ENCODE data around the gene RNMT. TPM values are rescaled to one million over a fixed set of nuclear protein-coding genes. Genes with fewer than 3 reads are reported as not detected.

The RNMT gene
- total and polyA plus RNA-seq, 2 experiments from 2014 or later = 40.7 to 188 TPM

GRCh38 chr18:13796515-13796914, 70.0 kb downstream of the RNMT start (continued):
- TF ChIP-seq CTCF (conservative IDR thresholded peaks at IDR 0.05; ENCODE audit: low read depth in 2 of 2) (0 out of 4 replicates have a peak, but pooled peaks of 1 of the 2 experiments have one; percentile 4), POLR2AphosphoS5 (IDR thresholded peaks at IDR 0.05; ENCODE audit: low read depth) (no peak), ZNF114 (CRISPR knock-in tag; IDR thresholded peaks at IDR 0.05) (no peak), ETS1 (IDR thresholded peaks at IDR 0.05) (no peak), NANOG (IDR thresholded peaks at IDR 0.05; ENCODE audit: borderline replicate concordance) (no peak), EZH2phosphoT487 (IDR thresholded peaks at IDR 0.05; ENCODE audit: unreplicated experiment) (no peak)

DNA sequence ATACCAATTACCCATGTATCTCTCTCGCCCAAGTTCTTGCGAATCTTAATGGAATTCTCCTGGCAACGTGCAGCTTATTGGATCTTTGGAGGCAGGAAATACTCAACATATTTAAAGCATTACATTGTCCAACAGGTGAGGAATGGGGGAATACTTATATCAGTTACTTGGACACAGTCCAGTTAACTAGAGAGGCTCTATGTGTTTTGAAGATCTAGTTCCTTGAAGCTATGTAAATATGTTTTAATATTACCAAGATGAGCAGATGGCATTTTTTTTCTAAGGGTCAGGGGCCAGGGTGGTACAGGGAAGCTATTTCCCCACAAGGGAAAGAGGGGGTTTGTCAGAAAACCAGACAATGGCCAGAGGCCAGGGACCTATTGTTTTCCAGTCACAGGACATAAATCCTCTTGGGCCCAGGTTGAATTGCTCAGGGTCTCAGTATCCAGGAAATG, 70.7 kb downstream of the RNMT start:
- H3K27me3 Mint-ChIP-seq (ENCODE audit: insufficient read depth, low read depth, poor library complexity) = peaks cover 18% of the 10 kb centered on the region
- H3K4me3 Mint-ChIP-seq = no peak overlapping the region
- DNase-seq (ENCODE audit: low spot score) (no peak), ATAC-seq (no peak)
- no peak overlapping the region for H3K27ac ChIP-seq (ENCODE audit: low read depth)
- H3K4me1 Mint-ChIP-seq = peaks cover 29% of the 10 kb centered on the region
- H3K27me3 ChIP-seq (ENCODE audit: insufficient read depth) = peaks cover 14% of the 10 kb centered on the region
- H3K9me2 ChIP-seq (ENCODE audit: insufficient read depth) = no peaks in the 10 kb centered on the region
- no peaks in the 10 kb centered on the region for H3F3A ChIP-seq (replicated peaks; ENCODE audit: low read depth)
- no peak overlapping the region for H3K4me3 ChIP-seq
- TF ChIP-seq NANOG (IDR thresholded peaks at IDR 0.05; ENCODE audit: borderline replicate concordance) (no peak), EZH2phosphoT487 (IDR thresholded peaks at IDR 0.05; ENCODE audit: unreplicated experiment) (no peak), STAT1 (IDR thresholded peaks at IDR 0.05; ENCODE audit: unreplicated experiment) (no peak), ZNF331 (CRISPR knock-in tag; IDR thresholded peaks at IDR 0.05; ENCODE audit: low read depth) (no peak)
- TF ChIP-seq, protein P1, sequence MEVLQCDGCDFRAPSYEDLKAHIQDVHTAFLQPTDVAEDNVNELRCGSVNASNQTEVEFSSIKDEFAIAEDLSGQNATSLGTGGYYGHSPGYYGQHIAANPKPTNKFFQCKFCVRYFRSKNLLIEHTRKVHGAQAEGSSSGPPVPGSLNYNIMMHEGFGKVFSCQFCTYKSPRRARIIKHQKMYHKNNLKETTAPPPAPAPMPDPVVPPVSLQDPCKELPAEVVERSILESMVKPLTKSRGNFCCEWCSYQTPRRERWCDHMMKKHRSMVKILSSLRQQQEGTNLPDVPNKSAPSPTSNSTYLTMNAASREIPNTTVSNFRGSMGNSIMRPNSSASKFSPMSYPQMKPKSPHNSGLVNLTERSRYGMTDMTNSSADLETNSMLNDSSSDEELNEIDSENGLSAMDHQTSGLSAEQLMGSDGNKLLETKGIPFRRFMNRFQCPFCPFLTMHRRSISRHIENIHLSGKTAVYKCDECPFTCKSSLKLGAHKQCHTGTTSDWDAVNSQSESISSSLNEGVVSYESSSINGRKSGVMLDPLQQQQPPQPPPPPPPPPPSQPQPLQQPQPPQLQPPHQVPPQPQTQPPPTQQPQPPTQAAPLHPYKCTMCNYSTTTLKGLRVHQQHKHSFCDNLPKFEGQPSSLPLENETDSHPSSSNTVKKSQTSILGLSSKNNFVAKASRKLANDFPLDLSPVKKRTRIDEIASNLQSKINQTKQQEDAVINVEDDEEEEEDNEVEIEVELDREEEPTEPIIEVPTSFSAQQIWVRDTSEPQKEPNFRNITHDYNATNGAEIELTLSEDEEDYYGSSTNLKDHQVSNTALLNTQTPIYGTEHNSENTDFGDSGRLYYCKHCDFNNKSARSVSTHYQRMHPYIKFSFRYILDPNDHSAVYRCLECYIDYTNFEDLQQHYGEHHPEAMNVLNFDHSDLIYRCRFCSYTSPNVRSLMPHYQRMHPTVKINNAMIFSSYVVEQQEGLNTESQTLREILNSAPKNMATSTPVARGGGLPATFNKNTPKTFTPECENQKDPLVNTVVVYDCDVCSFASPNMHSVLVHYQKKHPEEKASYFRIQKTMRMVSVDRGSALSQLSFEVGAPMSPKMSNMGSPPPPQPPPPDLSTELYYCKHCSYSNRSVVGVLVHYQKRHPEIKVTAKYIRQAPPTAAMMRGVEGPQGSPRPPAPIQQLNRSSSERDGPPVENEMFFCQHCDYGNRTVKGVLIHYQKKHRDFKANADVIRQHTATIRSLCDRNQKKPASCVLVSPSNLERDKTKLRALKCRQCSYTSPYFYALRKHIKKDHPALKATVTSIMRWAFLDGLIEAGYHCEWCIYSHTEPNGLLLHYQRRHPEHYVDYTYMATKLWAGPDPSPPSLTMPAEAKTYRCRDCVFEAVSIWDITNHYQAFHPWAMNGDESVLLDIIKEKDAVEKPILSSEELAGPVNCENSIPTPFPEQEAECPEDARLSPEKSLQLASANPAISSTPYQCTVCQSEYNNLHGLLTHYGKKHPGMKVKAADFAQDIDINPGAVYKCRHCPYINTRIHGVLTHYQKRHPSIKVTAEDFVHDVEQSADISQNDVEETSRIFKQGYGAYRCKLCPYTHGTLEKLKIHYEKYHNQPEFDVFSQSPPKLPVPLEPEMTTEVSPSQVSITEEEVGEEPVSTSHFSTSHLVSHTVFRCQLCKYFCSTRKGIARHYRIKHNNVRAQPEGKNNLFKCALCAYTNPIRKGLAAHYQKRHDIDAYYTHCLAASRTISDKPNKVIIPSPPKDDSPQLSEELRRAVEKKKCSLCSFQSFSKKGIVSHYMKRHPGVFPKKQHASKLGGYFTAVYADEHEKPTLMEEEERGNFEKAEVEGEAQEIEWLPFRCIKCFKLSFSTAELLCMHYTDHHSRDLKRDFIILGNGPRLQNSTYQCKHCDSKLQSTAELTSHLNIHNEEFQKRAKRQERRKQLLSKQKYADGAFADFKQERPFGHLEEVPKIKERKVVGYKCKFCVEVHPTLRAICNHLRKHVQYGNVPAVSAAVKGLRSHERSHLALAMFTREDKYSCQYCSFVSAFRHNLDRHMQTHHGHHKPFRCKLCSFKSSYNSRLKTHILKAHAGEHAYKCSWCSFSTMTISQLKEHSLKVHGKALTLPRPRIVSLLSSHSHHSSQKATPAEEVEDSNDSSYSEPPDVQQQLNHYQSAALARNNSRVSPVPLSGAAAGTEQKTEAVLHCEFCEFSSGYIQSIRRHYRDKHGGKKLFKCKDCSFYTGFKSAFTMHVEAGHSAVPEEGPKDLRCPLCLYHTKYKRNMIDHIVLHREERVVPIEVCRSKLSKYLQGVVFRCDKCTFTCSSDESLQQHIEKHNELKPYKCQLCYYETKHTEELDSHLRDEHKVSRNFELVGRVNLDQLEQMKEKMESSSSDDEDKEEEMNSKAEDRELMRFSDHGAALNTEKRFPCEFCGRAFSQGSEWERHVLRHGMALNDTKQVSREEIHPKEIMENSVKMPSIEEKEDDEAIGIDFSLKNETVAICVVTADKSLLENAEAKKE (CRISPR knock-in tag; IDR thresholded peaks at IDR 0.05) = no peak
- peaks cover 3% of the 10 kb centered on the region; the same call in 1 of the 3 replicates for H3K9me3 Mint-ChIP-seq
- no peak overlapping the region for H3K27ac Mint-ChIP-seq
- H3K4me2 ChIP-seq = no peak overlapping the region
- H3K79me2 ChIP-seq (replicated peaks; ENCODE audit: insufficient read depth) = no peaks in the 10 kb centered on the region
- no peaks in the 10 kb centered on the region for H4K20me1 ChIP-seq (replicated peaks; ENCODE audit: insufficient read depth)
- no peaks in the 10 kb centered on the region for H3K36me3 Mint-ChIP-seq (ENCODE audit: low read depth)
- H2AFZ ChIP-seq = 0 out of 2 replicates have a peak overlapping the region, but pooled peaks have one; percentile 0
- no peaks in the 10 kb centered on the region for H3K36me3 ChIP-seq (ENCODE audit: insufficient read depth)
- no peaks in the 10 kb centered on the region; the same call in 1 of the 2 replicates for H3K4me1 ChIP-seq (ENCODE audit: insufficient read depth)
